Measurements from ENCODE around the gene DLG2. TPM values are rescaled to one million over a fixed set of nuclear protein-coding genes. Genes with fewer than 3 reads are reported as not detected.

Gene DLG2
- polyA plus RNA-seq, 1 experiment: 0.68 TPM

DNA sequence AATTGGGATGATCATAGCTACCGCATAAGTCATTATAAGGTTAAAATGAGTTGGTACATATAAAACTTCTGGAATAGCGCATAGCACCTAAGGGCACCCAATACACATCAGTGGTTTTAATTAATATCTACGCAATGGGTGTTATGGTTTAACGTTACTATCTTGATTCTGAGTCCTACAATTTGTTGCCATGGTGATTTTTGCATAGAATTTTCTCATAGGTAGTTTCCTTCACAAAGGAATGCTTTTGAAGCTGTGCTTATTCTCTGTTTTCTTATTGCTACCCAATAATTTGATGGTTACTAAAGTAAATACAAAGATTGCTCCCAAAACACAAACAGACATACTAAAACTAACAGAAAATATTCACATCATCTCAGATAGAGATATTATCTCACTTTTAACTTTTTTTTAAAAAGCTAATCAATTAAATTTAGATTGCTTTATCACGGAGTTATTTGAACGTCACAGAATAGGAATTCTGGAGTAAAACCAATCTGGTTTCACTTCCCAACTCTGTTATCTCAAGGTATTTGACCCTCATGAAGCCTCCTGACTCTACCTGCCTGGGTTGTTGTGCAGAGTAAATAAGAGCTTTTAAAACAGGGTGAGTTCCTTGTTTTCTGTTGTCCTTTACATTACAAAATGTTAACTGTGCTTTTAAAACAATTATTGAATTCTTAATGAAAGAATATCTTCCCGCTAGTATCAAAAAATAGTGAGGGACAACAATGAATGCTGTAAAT lies 1705.5 kb downstream of the DLG2 start:
- H3K27me3 ChIP-seq (ENCODE audit: control insufficient read depth, insufficient read depth, low read length): no peaks in the 10 kb centered on the region
- no peak for DNase-seq (ENCODE audit: low read depth, low spot score)
- TF ChIP-seq, protein P1, sequence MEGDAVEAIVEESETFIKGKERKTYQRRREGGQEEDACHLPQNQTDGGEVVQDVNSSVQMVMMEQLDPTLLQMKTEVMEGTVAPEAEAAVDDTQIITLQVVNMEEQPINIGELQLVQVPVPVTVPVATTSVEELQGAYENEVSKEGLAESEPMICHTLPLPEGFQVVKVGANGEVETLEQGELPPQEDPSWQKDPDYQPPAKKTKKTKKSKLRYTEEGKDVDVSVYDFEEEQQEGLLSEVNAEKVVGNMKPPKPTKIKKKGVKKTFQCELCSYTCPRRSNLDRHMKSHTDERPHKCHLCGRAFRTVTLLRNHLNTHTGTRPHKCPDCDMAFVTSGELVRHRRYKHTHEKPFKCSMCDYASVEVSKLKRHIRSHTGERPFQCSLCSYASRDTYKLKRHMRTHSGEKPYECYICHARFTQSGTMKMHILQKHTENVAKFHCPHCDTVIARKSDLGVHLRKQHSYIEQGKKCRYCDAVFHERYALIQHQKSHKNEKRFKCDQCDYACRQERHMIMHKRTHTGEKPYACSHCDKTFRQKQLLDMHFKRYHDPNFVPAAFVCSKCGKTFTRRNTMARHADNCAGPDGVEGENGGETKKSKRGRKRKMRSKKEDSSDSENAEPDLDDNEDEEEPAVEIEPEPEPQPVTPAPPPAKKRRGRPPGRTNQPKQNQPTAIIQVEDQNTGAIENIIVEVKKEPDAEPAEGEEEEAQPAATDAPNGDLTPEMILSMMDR (IDR thresholded peaks at IDR 0.05; ENCODE audit: low read depth, low read length): no peak
- H3K9me3 ChIP-seq (ENCODE audit: control insufficient read depth, insufficient read depth, low read length): no peaks in the 10 kb centered on the region
- ChIA-PET POLR2A (no interaction called here), CTCF (interaction anchor here (1.1 kb wide), 1 partner anchor 85 kb away, joined by 3 read pairs; no protein-coding TSS in a partner anchor)
- H3K4me3 ChIP-seq (ENCODE audit: low read depth, low read length): no peak overlapping the region
- no peak overlapping the region for H3K27ac ChIP-seq (ENCODE audit: low read depth, low read length)

DNA sequence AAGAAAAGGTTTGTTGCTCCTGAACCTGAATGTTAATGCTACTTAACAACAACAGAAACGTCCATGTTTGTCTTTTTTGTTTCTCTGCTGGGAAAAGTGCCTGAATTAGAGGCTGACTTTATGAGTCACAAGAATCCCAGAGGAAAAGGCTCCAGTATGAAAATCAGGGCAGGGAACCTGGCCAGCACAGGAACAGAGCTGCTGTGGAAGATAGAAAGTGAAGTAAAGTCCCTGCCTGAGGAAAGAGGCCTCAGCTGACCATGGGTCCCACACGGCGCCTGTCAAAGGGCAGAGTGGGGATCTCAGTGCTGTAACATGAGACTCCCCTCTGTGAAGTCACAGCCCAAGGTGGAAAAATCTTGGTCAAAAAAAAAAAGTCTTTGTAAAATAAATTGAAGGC lies 1708.7 kb downstream of the DLG2 start:
- H3K27me3 ChIP-seq (ENCODE audit: control insufficient read depth, insufficient read depth, low read length): no peaks in the 10 kb centered on the region
- no peaks in the 10 kb centered on the region for H3K9me3 ChIP-seq (ENCODE audit: control insufficient read depth, insufficient read depth, low read length)
- ChIA-PET CTCF (no interaction called here), POLR2A (no interaction called here)
- no peak overlapping the region for H3K27ac ChIP-seq (ENCODE audit: low read depth, low read length)
- DNase-seq (ENCODE audit: low read depth, low spot score): no peak
- no peak overlapping the region for H3K4me3 ChIP-seq (ENCODE audit: low read depth, low read length)
- TF ChIP-seq, protein P1 (IDR thresholded peaks at IDR 0.05; ENCODE audit: low read depth, low read length): no peak

GRCh38 chr11:83914995-83915394 lies 1712.1 kb downstream of the DLG2 start:
- CTCF ChIA-PET: no interaction called here
- DNase-seq (ENCODE audit: low read depth, low spot score): no peak
- POLR2A ChIA-PET: no interaction called here

DNA sequence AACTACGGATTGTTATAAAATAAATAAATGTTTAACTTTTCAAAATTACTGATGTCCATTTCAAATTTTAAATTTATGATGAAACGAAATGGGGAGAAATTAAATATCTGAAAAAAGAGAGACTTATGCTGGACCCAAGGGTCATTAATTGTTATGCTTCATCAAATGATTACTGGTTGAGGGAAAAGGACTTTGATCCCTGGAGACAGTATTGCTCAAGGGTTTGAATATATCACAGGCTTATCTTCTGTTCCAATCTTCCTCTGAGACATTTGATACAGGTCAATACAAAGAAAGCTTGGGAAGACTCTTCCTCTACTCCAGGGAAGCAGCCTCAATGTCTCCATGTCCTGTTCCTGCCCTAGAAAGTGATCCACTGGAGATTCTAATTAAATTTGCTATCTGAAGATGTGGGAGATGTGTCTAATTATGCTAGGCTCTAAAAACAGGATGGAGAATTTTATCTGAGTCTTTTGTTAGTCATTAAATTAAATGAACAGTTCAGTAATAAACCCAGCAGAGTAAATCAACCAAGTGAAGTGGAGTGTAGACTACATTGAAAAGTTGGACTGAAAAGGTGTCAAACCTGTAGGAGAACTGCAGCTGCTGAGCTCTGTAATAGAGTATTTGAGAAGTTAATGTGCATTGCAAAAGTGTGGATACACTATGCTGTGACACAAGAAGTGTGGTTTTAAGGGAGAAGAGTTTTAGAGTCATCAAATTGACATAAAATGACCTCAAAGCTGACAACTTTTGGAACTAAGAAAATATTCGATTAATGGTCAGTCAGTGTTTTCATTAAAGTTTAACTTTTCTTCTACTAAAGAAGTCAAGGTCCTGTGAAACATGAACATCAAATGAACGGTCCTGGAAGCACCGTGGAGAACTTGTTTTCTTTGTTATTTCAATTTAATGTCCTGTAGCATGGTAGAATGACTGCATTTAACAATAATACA lies 1717.3 kb downstream of the DLG2 start:
- POLR2A ChIA-PET: no interaction called here
- CTCF ChIA-PET: no interaction called here

More at GRCh38 chr11:83914995-83915394, 1712.1 kb downstream of the DLG2 start:
- Histone ChIP-seq H3K4me3 (ENCODE audit: low read depth, low read length) (no peak overlapping the region), H3K27me3 (ENCODE audit: control insufficient read depth, insufficient read depth, low read length) (no peaks in the 10 kb centered on the region), H3K9me3 (ENCODE audit: control insufficient read depth, insufficient read depth, low read length) (no peaks in the 10 kb centered on the region), H3K27ac (ENCODE audit: low read depth, low read length) (no peak overlapping the region)
- TF ChIP-seq, protein P1 (IDR thresholded peaks at IDR 0.05; ENCODE audit: low read depth, low read length): no peak

More for the DNA sequence above, 1717.3 kb downstream of the DLG2 start:
- no peak for DNase-seq (ENCODE audit: low read depth, low spot score)
- Histone ChIP-seq H3K27me3 (ENCODE audit: control insufficient read depth, insufficient read depth, low read length) (no peaks in the 10 kb centered on the region), H3K27ac (ENCODE audit: low read depth, low read length) (no peak overlapping the region), H3K9me3 (ENCODE audit: control insufficient read depth, insufficient read depth, low read length) (no peaks in the 10 kb centered on the region), H3K4me3 (ENCODE audit: low read depth, low read length) (no peak overlapping the region)
- TF ChIP-seq, protein P1 (IDR thresholded peaks at IDR 0.05; ENCODE audit: low read depth, low read length): no peak
